Neural cell (in vitro differentiated cells): ENCODE measurements around the gene INMT.

Experiments used
- EP300 ChIP-seq: fragments of 450-650 bp; conservative IDR thresholded peaks from 2 replicates; pipeline ENCODE4 v1.6.1; 2014; ENCODE audit warnings: antibody characterized with exemption, mild to moderate bottlenecking, moderate library complexity; ENCODE audit not compliant: poor library complexity, severe bottlenecking
- EZH2 ChIP-seq: fragments of 200-600, 300-800 bp; shearing (Covaris generic), sonication (generic); IDR thresholded peaks from 2 replicates; pipeline ENCODE4 v1.6.1; 2014; ENCODE audit warnings: antibody characterized with exemption, low read length, borderline replicate concordance, mild to moderate bottlenecking; ENCODE audit not compliant: insufficient read depth, poor library complexity, severe bottlenecking
- MXI1 ChIP-seq: fragments of 450-650 bp; conservative IDR thresholded peaks from 2 replicates; pipeline ENCODE4 v1.6.1; 2014; ENCODE audit warnings: antibody characterized with exemption, mild to moderate bottlenecking; ENCODE audit not compliant: poor library complexity, severe bottlenecking
- POLR2AphosphoS5 ChIP-seq: IDR thresholded peaks from 2 replicates; pipeline ENCODE4 v1.6.1; 2012
- RAD21 ChIP-seq: fragments of 450-650 bp; conservative IDR thresholded peaks from 2 replicates; pipeline ENCODE4 v1.6.1; 2014; ENCODE audit warnings: antibody characterized with exemption, mild to moderate bottlenecking, moderate library complexity
- TAF1 ChIP-seq: IDR thresholded peaks from 2 replicates; pipeline ENCODE4 v1.6.1; 2012; ENCODE audit warnings: low read depth
- TF ChIP-seq, protein P1 (sequence below): IDR thresholded peaks from 2 replicates; pipeline ENCODE4 v1.6.1; 2012; ENCODE audit warnings: borderline replicate concordance
- TF ChIP-seq, protein P2 (sequence below): fragments of 450-650 bp; IDR thresholded peaks from 2 replicates; pipeline ENCODE4 v1.5.1; 2014; ENCODE audit warnings: antibody characterized with exemption, mild to moderate bottlenecking, moderate library complexity; ENCODE audit not compliant: poor library complexity, severe bottlenecking

DNA sequence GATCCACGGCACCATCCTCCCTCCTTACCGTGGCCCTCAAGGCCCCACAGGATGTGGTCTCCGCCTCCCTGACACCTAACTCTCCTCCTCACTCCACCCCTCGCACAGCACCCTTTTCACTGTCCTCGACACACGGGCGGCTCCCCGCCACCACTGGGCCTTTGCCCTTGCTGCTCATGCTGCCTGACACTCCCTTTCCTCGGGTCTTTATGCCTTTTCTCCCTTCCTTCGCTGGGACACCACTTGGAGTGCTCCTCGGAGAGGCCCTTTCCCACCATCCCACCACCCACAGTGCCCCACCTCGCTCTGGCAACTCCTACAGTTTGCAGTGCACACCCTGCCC is 7.9 kb upstream of the INMT start:
- TF ChIP-seq, protein P1, sequence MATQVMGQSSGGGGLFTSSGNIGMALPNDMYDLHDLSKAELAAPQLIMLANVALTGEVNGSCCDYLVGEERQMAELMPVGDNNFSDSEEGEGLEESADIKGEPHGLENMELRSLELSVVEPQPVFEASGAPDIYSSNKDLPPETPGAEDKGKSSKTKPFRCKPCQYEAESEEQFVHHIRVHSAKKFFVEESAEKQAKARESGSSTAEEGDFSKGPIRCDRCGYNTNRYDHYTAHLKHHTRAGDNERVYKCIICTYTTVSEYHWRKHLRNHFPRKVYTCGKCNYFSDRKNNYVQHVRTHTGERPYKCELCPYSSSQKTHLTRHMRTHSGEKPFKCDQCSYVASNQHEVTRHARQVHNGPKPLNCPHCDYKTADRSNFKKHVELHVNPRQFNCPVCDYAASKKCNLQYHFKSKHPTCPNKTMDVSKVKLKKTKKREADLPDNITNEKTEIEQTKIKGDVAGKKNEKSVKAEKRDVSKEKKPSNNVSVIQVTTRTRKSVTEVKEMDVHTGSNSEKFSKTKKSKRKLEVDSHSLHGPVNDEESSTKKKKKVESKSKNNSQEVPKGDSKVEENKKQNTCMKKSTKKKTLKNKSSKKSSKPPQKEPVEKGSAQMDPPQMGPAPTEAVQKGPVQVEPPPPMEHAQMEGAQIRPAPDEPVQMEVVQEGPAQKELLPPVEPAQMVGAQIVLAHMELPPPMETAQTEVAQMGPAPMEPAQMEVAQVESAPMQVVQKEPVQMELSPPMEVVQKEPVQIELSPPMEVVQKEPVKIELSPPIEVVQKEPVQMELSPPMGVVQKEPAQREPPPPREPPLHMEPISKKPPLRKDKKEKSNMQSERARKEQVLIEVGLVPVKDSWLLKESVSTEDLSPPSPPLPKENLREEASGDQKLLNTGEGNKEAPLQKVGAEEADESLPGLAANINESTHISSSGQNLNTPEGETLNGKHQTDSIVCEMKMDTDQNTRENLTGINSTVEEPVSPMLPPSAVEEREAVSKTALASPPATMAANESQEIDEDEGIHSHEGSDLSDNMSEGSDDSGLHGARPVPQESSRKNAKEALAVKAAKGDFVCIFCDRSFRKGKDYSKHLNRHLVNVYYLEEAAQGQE = no peak
- no peak for TF ChIP-seq TAF1
- TF ChIP-seq, protein P2, sequence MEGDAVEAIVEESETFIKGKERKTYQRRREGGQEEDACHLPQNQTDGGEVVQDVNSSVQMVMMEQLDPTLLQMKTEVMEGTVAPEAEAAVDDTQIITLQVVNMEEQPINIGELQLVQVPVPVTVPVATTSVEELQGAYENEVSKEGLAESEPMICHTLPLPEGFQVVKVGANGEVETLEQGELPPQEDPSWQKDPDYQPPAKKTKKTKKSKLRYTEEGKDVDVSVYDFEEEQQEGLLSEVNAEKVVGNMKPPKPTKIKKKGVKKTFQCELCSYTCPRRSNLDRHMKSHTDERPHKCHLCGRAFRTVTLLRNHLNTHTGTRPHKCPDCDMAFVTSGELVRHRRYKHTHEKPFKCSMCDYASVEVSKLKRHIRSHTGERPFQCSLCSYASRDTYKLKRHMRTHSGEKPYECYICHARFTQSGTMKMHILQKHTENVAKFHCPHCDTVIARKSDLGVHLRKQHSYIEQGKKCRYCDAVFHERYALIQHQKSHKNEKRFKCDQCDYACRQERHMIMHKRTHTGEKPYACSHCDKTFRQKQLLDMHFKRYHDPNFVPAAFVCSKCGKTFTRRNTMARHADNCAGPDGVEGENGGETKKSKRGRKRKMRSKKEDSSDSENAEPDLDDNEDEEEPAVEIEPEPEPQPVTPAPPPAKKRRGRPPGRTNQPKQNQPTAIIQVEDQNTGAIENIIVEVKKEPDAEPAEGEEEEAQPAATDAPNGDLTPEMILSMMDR = no peak
- no peak for TF ChIP-seq MXI1
- TF ChIP-seq EZH2 = no peak
- TF ChIP-seq EP300 = no peak
- no peak for TF ChIP-seq POLR2AphosphoS5
- TF ChIP-seq RAD21 = no peak
